ENCODE results near the gene TMEM40.
"Not testable (repeated sequence)": the region's sequence is repeated elsewhere in the genome, so short reads cannot be mapped to it uniquely, and the experiment has no call there.

Gene TMEM40

DNA sequence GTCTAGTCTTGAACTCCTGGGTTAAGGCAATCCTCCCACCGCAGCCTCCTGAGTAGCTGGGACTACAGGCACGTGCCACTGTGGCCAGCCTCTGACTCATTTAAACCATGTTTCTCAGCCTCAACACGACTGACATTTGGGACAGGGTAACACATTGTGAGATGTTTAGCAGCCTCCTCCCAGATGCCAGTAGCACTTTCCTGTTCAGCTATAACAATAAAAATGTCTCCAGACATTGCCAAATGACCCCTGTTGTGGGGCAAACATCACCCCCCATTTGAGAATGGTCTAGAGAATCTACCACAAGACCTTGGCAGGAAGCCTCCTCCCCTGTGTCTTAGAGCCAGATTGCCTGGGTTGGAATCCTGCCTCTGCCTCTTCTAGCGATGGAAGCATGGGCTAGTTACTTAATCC is 8.4 kb downstream of the TMEM40 start:
- no peak for DNase-seq (ENCODE audit: low spot score)

- peak; percentile 49 for DNase-seq (ENCODE audit: low spot score)
Observed at GRCh38 chr3:12750223-12750622, 8.8 kb downstream of the TMEM40 start.

DNA sequence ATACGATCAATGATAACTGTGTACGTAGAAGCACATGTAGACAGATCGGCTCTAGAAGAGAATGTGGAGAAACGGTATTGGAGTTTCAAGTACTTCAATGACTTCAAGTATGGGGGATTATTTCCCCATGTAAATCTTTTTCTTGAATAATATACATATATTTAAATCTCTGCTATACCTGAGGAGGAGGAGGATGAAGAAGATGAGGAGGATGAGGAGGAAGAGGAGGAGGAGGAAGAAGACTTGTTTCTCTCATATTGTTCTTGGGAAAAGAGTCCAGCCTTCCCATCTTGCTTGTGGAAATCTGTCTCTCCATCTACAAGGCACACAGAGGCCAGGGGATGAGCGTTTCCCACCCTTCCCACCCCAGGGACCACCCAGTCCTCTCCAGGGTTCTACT is 10.6 kb downstream of the TMEM40 start:
- no peak for DNase-seq (ENCODE audit: low spot score)

- DNase-seq (ENCODE audit: low spot score), result no peak
Observed at GRCh38 chr3:12746419-12746818, 12.6 kb downstream of the TMEM40 start.

DNA sequence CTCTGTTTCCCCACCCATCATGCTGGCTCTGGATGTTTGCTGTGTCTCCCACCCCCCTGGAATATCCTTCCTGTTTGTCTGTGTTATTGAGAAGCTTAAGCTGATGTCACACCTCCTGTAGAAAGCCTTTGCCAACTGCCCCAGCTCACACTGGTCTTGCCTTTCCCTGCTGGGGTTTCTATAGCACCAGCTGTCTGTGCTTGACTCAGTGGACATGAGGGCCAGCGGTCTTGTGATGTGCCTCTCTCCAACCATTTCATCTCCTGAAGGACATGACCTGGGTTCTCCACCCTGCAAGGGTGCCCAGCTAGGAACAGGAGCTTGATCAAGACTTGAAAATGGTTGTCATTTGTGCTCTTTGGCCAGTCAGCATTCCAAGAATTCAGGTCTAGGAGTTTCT is 14.7 kb downstream of the TMEM40 start:
- no peak for DNase-seq (ENCODE audit: low spot score)

DNA sequence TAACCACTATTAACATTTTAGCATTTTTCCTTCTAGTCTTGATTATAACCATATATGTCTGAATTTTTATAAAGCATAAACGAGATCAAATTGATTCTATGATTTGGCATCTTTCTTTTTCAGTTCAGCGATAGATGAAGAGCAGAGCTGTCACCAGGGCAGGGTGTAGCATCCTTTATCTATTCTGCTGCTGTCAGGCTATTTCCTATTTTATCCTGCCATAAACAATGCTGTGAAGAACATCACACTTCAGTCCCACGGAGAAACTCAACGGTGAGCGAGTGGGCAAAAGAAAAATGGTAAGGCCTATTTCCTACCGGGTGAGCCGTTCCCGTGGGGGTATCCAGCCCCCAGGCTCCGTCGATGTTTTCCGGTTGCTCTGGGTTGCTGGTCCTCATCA is 15.5 kb downstream of the TMEM40 start:
- DNase-seq (ENCODE audit: low spot score), result no peak

DNA sequence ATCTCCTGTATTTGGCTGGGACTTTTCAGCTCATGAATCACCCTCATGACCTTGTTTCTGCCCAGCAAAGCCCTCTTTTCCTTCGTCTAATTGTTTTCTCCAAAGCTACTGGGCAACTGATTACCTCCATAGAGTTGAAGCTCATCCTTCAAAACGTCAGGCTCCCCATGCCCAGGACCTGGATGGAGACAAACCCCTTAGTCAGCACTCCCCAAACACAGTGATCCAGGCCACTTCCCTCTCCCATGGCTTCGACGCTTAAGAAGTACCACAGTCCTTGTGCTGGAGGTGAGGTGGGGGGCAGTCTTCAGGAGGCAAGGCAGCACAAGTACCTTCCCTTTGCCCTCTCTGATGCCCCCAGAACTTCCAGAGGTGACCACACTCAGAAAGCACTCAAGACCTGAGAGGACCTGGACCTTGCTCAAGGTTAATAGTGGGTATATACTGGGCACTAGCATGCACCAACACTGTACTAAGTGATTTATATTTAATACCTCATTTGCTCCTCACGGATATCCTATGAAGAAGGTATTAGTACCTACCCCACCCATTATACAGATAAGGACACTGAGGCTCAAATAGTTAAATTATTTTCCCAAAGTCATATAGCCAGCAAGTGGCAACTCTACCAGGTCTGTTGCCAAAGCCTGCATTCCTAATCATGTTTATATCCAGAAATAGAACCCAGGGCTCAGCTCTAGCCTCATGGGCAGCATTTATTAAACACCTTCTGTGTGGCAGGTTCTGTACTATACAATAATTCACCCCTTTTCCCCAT is 16.5 kb downstream of the TMEM40 start:
- no peak for DNase-seq (ENCODE audit: low spot score)

- no peak for DNase-seq (ENCODE audit: low spot score)
Observed at GRCh38 chr3:12741209-12741608, 17.9 kb downstream of the TMEM40 start.

- no peak for DNase-seq (ENCODE audit: low spot score)
Observed at GRCh38 chr3:12737833-12738232, 21.2 kb downstream of the TMEM40 start.

GRCh38 chr3:12737319-12737718 is 21.7 kb downstream of the TMEM40 start:
- no peak for DNase-seq (ENCODE audit: low spot score)

- DNase-seq (ENCODE audit: low spot score), result no peak
Observed at GRCh38 chr3:12734960-12735359, 24.1 kb downstream of the TMEM40 start.

DNA sequence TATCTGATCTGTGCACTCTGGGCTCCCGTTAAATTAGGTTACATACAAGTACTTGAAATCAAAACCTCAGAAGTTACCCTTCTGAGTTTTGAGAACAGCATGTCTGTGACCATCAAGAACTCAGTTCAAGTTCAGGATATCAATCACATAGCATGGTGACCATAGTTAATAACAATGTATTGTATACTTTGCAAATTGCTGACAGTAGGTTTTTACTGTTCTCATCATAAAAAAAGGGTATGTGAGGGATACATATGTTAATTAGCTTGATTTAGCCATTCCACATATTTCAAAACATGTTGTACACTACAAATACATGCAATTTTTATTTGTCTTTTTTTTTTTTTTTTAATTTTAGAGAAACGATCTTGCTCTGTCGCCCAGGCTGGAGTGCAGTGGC is 25.5 kb downstream of the TMEM40 start:
- DNase-seq (ENCODE audit: low spot score), result no peak

- DNase-seq (ENCODE audit: low spot score), result no peak
Observed at GRCh38 chr3:12730506-12731242, 28.4 kb downstream of the TMEM40 start.

GRCh38 chr3:12729051-12729651 is 29.9 kb downstream of the TMEM40 start:
- no peak for DNase-seq (ENCODE audit: low spot score)

GRCh38 chr3:12727937-12728336 is 31.1 kb downstream of the TMEM40 start:
- DNase-seq (ENCODE audit: low spot score), result no peak

GRCh38 chr3:12727481-12727880 is 31.6 kb downstream of the TMEM40 start:
- no peak for DNase-seq (ENCODE audit: low spot score)

- no peak for DNase-seq (ENCODE audit: low spot score)
Observed at GRCh38 chr3:12725436-12725835, 33.6 kb downstream of the TMEM40 start.

GRCh38 chr3:12724794-12725193 is 34.3 kb downstream of the TMEM40 start:
- no peak for DNase-seq (ENCODE audit: low spot score)

DNA sequence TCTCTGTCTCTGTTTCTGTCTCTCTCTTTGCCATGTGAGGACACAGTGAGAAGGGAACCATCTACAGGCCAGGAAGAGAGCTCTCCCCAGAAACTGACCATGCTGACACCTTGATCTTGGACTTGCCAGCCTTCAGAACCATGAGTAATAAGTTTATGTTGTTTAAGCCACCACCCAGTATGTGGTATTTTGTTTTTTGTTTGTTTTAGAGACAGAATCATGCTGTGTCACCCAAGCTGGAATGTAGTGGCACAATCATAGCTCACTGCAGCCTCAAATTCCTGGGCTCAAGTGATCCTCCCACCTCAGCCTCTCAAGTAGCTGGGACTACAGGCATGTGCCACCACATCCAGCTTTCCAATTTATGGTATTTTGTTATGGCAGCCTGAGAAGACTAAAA is 35.7 kb downstream of the TMEM40 start:
- not testable (repeated sequence) for DNase-seq (ENCODE audit: low spot score)

DNA sequence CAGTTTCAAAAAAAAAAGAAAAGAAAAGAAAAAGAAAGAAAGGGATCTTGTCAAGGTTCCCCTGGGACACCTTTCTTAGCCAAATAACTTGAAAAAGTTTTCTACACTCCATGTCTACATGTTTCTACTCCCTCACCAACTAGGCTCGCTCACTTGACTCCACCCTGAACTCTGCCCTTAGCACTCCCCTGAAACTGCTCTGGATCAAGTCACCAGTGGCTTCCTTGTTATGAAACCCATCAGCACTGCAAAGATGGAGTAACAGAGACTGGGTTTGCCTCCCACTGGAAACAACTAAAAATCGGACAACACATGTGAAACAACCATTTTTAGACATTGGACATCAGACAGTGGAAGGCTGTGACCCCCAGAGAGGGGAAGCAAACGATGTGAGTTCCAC is 36.8 kb downstream of the TMEM40 start:
- DNase-seq (ENCODE audit: low spot score), result no peak

DNA sequence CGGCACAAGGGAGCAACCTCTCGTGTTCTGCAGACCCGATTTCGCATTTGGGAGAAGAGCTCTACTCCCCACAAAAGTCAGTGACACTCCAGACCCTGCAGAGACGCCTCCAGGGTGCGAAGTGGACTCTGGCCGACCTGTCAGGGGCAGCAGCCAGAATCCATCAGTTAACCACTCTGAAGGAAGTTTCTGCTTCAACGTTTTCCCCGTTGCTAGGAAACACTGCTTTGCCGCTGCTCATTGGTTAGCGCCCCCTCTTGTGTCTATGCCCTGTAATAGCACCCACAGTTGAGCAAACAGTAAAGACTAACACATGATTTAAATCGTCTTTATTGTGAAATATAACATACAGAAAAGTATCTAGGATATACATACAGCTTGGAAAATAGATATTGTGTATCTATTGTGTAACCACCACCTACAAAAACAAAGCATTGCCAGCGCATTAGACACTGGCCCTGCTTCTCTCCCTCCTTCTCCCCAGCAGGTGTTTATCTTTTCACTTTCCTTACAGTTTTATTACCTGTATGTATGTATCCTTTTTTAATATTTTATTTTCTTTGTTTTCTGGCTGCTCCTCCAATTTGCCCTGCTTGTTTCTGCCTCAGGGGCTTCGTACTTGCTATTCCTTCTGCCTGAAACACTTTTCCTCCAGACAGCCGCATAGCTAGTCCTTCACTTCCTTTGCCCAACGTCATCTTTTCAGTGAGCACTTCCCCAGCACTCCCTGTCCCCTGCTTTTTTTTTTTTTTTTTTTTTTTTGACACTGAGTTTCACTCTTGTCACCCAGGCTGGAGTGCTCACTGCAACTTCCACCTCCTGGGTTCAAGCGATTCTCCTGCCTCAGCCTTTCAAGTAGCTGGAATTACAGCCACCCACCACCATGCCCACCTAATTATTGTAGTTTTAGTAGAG is 38.8 kb downstream of the TMEM40 start:
- peak; percentile 88 for DNase-seq (ENCODE audit: low spot score)

DNA sequence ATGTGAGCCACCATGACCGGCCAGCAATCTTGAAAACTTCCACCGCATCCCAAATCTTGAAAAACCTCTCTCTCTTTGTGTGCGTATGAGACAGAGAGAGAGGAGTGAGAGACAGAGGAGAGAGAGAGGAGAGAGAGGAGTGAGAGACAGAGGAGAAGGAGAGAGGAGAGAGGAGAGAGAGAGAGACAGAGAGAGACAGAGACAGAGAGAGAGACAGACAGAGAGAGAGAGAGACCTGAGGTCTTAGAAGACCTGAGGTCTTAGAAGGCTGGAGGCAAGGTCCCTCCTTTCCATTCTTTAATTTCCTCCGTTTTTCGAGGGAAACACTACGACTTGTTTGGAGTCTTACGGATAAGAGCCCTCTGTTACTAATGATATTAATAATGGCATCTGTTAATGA is 39.5 kb downstream of the TMEM40 start:
- no peak for DNase-seq (ENCODE audit: low spot score)

All from NAMALWA (cell line).